ENCODE measurements around the gene PROM2.

Gene PROM2

GRCh38 chr2:95325026-95325425 lies 50.8 kb downstream of the PROM2 start:
- DNase-seq: no peak

DNA sequence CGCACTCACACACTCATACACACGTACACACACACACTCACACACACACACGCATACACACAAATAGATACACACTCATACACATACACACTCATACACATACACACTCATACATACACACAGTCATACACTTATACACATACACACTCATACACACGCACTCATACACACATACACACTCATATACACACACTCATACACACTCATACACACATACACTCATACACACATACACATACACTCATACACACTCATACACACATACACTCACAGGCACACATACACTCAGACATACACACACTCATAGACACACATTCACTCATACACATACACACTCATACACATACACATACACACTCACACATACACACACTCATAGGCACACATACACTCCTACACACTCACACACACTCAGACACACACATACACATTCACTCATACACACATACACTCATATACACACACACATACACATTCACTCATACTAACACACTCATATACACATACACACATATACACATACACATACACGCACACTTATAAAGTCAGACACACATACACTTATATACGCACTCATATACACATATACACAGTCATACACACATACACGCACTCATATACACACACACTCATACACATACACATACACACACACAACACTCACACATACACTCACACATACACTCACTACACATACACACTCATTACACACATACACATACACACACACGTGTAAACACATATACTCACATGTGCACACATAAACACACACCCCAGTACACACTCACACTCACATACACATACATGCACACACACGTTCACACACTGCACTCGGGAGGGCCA lies 51.6 kb downstream of the PROM2 start:
- no peak for DNase-seq

- no peak for DNase-seq
These were observed 52.3 kb downstream of the PROM2 start for GRCh38 chr2:95326433-95327140.

GRCh38 chr2:95327861-95328260 lies 53.6 kb downstream of the PROM2 start:
- no peak for DNase-seq

DNA sequence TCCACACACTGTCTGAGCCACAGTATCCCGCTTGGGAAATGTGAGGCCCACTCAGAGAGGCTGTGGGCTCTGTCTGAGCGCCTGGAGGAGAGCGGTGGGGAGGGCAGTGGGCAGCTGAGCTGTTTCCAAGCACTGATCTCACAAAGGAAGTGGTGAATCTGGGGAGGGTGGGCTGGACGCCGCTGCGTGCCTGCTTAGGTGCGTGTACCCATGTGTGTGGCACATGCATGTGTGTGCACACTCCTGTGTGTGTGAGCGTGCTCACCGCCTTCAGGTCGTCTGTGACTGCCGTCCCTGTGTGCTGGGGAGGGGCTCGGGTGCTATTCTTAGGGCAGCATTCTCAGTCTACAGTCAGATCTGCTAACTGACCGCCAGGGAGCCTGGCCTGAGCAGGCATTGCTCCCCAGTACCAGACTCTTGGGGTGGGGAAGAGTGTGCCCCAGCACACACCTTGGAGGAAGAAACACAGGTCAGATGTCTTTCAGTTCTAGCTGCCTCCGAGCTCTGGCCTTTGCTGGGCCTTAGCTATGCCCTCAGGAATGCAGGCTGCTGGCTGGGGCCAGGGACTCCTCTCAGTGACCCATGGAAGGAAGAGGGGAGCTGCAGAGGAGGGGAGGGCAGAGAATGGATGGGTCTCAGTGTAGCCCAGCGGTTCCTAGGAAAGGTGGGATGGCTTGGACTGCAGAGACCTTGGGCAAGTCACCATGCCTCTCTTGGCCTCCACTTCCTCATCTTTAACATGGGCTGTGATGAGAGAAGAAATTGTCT lies 54.3 kb downstream of the PROM2 start:
- DNase-seq: no peak

DNA sequence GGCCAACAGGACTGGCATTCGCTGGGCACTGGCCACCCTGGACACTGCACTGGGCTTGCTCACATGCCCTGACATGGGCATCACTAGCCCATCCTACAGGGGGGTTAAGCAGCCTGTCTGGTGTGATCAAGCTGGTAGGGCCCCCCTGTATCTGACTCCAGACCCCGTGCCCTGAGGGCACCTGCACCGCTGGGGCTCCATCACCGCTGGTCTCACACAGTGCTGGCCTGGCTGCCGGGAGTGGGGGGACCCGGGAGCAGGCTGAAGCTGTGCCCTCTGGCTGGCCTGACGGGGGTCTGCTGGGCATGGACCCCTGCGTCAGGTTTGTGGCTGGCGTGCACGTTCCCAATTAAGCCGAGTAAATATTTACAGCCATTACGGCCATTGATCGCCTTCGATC lies 55.2 kb downstream of the PROM2 start:
- DNase-seq: no peak

DNA sequence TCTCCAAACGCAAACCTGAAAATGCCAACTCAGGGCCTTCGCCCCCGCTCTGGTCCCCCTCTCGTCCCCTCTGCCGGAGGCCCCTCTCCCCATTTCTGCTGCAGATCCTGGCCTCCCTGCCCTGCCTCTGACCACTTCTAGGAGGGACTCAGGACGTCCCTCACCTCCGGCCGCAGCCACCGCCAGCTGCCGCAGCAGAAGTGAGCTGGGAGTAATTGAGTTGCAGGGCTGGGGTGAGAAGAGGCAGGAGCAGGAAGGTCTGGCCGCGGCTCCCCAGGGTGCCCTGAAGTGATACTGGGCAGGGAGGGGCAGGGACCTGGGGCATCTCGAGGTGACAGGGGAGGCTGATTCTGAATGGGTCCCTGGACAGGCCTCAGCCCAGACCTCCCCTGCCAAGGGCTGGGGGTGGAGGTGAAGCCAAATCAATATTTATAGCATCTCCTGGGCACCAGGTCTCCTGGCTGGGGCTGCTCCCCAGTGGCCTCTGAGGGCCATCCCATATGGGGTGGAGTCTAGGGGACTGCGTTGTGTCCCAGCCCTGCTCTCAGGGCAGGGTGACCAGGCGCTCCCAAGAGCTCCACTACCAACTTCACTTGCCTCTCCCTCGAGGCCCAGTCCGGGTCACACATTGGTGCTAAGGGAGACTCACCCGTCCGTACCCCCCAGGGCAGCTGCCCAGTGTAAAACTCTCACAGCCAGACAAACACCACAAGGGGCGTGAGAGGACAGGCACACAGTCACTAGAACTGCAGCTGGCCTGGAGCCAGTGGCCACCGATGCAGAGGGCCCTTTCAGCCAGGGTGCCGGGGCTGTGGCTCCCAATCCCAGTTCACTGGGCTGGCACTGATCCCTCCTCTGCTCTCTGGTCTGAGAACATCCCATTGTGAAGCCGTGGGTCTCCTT lies 55.9 kb downstream of the PROM2 start:
- DNase-seq: no peak

- no peak for DNase-seq
These were observed 56.6 kb downstream of the PROM2 start for GRCh38 chr2:95330794-95331338.

GRCh38 chr2:95331606-95332005 lies 57.4 kb downstream of the PROM2 start:
- DNase-seq: no peak

GRCh38 chr2:95332036-95332435 lies 57.8 kb downstream of the PROM2 start:
- no peak for DNase-seq

- no peak for DNase-seq
These were observed 58.8 kb downstream of the PROM2 start for GRCh38 chr2:95333056-95333455.

- DNase-seq: no peak
These were observed 59.7 kb downstream of the PROM2 start for GRCh38 chr2:95333888-95334338.

DNA sequence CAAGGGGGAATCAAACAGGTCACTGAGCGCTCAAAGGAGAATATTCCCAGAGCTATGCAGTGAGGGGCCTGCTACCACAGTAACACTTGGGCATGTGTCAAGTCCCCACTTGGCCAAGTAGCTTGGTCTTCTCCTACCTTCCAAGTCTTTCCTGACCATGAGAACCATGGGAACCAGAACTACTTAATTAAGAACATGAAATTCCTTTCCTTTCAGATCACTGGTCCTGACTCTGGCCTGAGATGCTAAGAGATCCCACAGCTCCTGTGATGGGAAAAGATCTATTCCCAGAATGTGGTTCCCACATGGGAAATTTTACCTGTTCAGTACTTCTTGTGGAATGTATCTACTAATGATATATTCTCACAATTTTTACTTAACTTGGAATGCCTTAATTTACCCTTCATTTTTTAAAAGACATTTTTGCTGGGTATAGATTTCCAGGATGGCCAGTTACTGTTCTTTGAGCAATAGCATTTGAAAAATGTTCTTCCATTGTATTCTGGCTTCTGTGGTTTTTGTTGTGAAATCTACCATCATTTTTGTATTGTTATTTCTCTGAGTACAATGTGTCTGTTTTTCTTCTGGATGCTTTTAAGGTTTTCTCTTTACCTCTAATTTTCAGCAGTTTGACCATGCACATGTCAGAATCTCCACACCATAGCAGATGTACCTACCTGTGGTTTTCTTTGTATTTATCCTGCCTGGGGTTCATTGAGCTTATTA lies 60.8 kb downstream of the PROM2 start:
- DNase-seq: no peak

- no peak for DNase-seq
These were observed 62.2 kb downstream of the PROM2 start for GRCh38 chr2:95336406-95336805.

DNA sequence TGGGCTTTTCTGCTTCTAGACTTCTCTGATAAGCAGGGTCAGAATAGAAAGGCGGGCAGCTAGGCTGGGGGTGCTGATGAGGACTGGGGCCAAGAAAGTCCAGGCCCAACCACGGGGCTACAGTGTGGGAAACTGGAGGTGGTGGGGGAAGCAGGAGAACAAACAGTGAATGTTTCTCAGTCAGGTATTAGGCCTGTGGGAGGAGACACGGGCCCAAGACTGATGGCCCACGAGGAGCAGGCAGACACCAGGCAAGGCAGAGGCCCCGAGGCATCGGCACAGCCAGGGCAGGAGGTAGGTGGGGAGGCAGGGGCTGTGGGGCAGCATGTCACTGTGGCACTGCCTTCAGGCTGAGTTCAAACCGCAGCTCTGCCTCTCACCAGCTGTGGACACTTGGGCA lies 63.6 kb downstream of the PROM2 start:
- no peak for DNase-seq
